GM12878 (cell line): ENCODE results near the gene STX12. TPM values are rescaled to one million over a fixed set of nuclear protein-coding genes. Genes with fewer than 3 reads are reported as not detected.

Experiments
- ATAC-seq: fragments of 200-7000 bp; cut with Tn5 transposase; 3 replicates; pipeline ENCODE4 v1.9.1; 2020; ENCODE audit warnings: mild to moderate bottlenecking, moderate library complexity
- BruUV-seq: library from RNA; stranded (reverse); fragments of 400-500 nt; replicated peaks from 2 replicates; lab custom pipeline; 2021; lab: Mats Ljungman, UMichigan
- CTCF ChIA-PET: fragments of 300-600 bp; sonication (Branson Sonifier 250); formaldehyde crosslinking; extraction: SDS; loops from one replicate; lab custom pipeline; 2021; ENCODE audit warnings: inconsistent platforms; lab: Yijun Ruan, JAX
- POLR2A ChIA-PET: fragments of 350-600 bp; formaldehyde crosslinking; extraction: SDS; loops from one replicate; lab custom pipeline; 2021; ENCODE audit warnings: inconsistent platforms; lab: Charles Lee
- RAD21 ChIA-PET: fragments of 300-600 bp; sonication (Branson Sonifier 250); formaldehyde crosslinking; loops from one replicate; lab custom pipeline; 2023; ENCODE audit warnings: antibody characterized with exemption; ENCODE audit not compliant: unreplicated experiment; lab: Charles Lee
- SMC1A ChIA-PET: fragments of 300-600 bp; sonication (Branson Sonifier 250); formaldehyde crosslinking; loops from one replicate; lab custom pipeline; 2023; ENCODE audit not compliant: unreplicated experiment, uncharacterized antibody; lab: Charles Lee
- DNase-seq: peaks from one replicate; pipeline ENCODE4 v3.0.0-alpha.2; 2011; ENCODE audit warnings: low read depth, low spot score
- FAIRE-seq: peaks from 3 replicates; lab custom pipeline; 2011; peaks lifted over from hg19 to GRCh38; lab: Jason Lieb, UNC
- H2AFZ ChIP-seq: 2 replicates; pipeline ENCODE4 v1.6.0; 2011; ENCODE audit warnings: low read depth, low read length, control low read depth; ENCODE audit not compliant: control insufficient read depth
- H3K27ac ChIP-seq: 2 replicates; pipeline ENCODE4 v1.5.1; 2011; ENCODE audit warnings: control low read depth; ENCODE audit not compliant: control insufficient read depth, insufficient read depth
- H3K27me3 ChIP-seq, 2 experiments: replicated peaks in 1 of 2; 2 replicates each; pipeline versions ENCODE4 v1.6.0 to v1.6.1; 2011; ENCODE audit warnings: low read length in 1 of 2; ENCODE audit not compliant: control insufficient read depth in 2 of 2, insufficient read depth in 2 of 2
- H3K36me3 ChIP-seq, 2 experiments: 2 replicates each; pipeline ENCODE4 v1.5.1; 2011; ENCODE audit warnings: low read length in 1 of 2; ENCODE audit not compliant: control insufficient read depth in 2 of 2, insufficient read depth in 2 of 2
- H3K4me1 ChIP-seq: 2 replicates; pipeline ENCODE4 v1.6.1; 2011; ENCODE audit warnings: mild to moderate bottlenecking, low read length, moderate library complexity, mixed read lengths; ENCODE audit not compliant: control insufficient read depth, insufficient read depth
- H3K4me2 ChIP-seq: 2 replicates; pipeline ENCODE4 v1.6.0; 2011; ENCODE audit warnings: control low read depth; ENCODE audit not compliant: control insufficient read depth, insufficient read depth
- H3K4me3 ChIP-seq: fragments of 200-600 bp; sonication (generic); 2 replicates; pipeline ENCODE4 v1.5.1; 2016
- H3K79me2 ChIP-seq: 2 replicates; pipeline ENCODE4 v1.6.0; 2011; ENCODE audit warnings: low read length; ENCODE audit not compliant: control insufficient read depth, insufficient read depth
- H3K9ac ChIP-seq: 2 replicates; pipeline ENCODE4 v1.8.0; 2011; ENCODE audit warnings: low read length, control low read depth, mixed read lengths; ENCODE audit not compliant: control insufficient read depth, insufficient read depth
- H3K9me3 ChIP-seq: replicated peaks from 3 replicates; pipeline ENCODE4 v1.5.1; 2011; ENCODE audit warnings: mild to moderate bottlenecking, low read length; ENCODE audit not compliant: control insufficient read depth, insufficient read depth
- H4K20me1 ChIP-seq: 2 replicates; pipeline ENCODE4 v1.6.0; 2011; ENCODE audit not compliant: control insufficient read depth, insufficient read depth
- BACH1 ChIP-seq: fragments of 450-650 bp; IDR thresholded peaks from 2 replicates; pipeline ENCODE4 v1.6.1; 2017; ENCODE audit warnings: mild to moderate bottlenecking, borderline replicate concordance
- BHLHE40 ChIP-seq, 2 experiments: fragments of 450-650 bp in 1 of 2; IDR thresholded peaks; 2 replicates each; pipeline ENCODE4 v1.6.1; 2011 to 2017; ENCODE audit warnings: low read depth in 2 of 2, borderline replicate concordance in 1 of 2, improper control_type of control experiment in 1 of 2, low read length in 1 of 2, mild to moderate bottlenecking in 1 of 2
- CEBPB ChIP-seq, 2 experiments: fragments of 150-350 bp in 1 of 2; IDR thresholded peaks; 2 replicates each; pipeline ENCODE4 v1.6.1; 2012 to 2014; ENCODE audit warnings: low read depth in 2 of 2, low read length in 2 of 2, borderline replicate concordance in 1 of 2, inconsistent platforms in 1 of 2
- E2F8 ChIP-seq: fragments of 450-650 bp; IDR thresholded peaks from 2 replicates; pipeline ENCODE4 v1.6.1; 2018; ENCODE audit warnings: mild to moderate bottlenecking, low read depth, moderate library complexity; ENCODE audit not compliant: partially characterized antibody
- EP300 ChIP-seq, 2 experiments: fragments of 150-350 bp in 1 of 2; IDR thresholded peaks; 2 replicates each; pipeline ENCODE4 v1.6.1; 2011 to 2012; ENCODE audit warnings: low read depth in 2 of 2, low read length in 2 of 2, borderline replicate concordance in 1 of 2, improper control_type of control experiment in 1 of 2, inconsistent platforms in 1 of 2; ENCODE audit not compliant: control insufficient read depth in 1 of 2
- JUND ChIP-seq: IDR thresholded peaks from 2 replicates; pipeline ENCODE4 v1.6.1; 2012; ENCODE audit warnings: low read depth, mild to moderate bottlenecking, low read length, improper control_type of control experiment, moderate library complexity
- MEF2B ChIP-seq: fragments of 450-650 bp; IDR thresholded peaks from 2 replicates; pipeline ENCODE4 v1.6.1; 2018; ENCODE audit warnings: mild to moderate bottlenecking, moderate library complexity; ENCODE audit not compliant: partially characterized antibody, poor library complexity, severe bottlenecking
- NFYB ChIP-seq: IDR thresholded peaks from 2 replicates; pipeline ENCODE4 v1.6.1; 2011; ENCODE audit warnings: low read depth, mild to moderate bottlenecking, low read length, improper control_type of control experiment, moderate library complexity; ENCODE audit not compliant: insufficient read depth
- PBX3 ChIP-seq: IDR thresholded peaks from 2 replicates; pipeline ENCODE4 v1.6.1; 2011; ENCODE audit warnings: mild to moderate bottlenecking, low read depth, low read length, moderate library complexity; ENCODE audit not compliant: insufficient replicate concordance
- POLR2A ChIP-seq: IDR thresholded peaks from 2 replicates; pipeline ENCODE4 v1.6.1; 2011; ENCODE audit warnings: low read depth, mild to moderate bottlenecking, low read length
- RB1 ChIP-seq: fragments of 450-650 bp; formaldehyde crosslinking; IDR thresholded peaks from 2 replicates; pipeline ENCODE4 v1.6.1; 2017; ENCODE audit warnings: mild to moderate bottlenecking, borderline replicate concordance
- SKIL ChIP-seq: fragments of 450-650 bp; IDR thresholded peaks from 2 replicates; pipeline ENCODE4 v1.6.1; 2017; ENCODE audit warnings: mild to moderate bottlenecking, low read depth, inconsistent platforms; ENCODE audit not compliant: poor library complexity, severe bottlenecking
- SP1 ChIP-seq: IDR thresholded peaks from one replicate; pipeline ENCODE4 v1.6.1; 2011; ENCODE audit warnings: low read depth, low read length
- ZSCAN29 ChIP-seq: fragments of 450-650 bp; IDR thresholded peaks from 2 replicates; pipeline ENCODE4 v1.6.1; 2017; ENCODE audit warnings: mild to moderate bottlenecking, moderate library complexity
- WGBS: methylation state at CpG from one replicate; pipeline ENCODE4 v1.1.6; 2016; ENCODE audit warnings: low lambda C conversion rate; ENCODE audit not compliant: insufficient replicate concordance, insufficient coverage; ENCODE audit errors: missing lambda C conversion rate; 5-methylcytosine and 5-hydroxymethylcytosine counted together
- in situ Hi-C: fragments of 300-500 bp; cut with MboI; formaldehyde crosslinking; loops from 9 replicates; pipeline ENCODE4 v1.14.3; 2018; ENCODE audit warnings: mixed read lengths
- intact Hi-C: fragments of 100-400 bp; cut with micrococcal nuclease; formaldehyde crosslinking; loops from one replicate; pipeline ENCODE4 v1.14.2; 2022; ENCODE audit not compliant: unreplicated experiment
- polyA plus RNA-seq, 11 experiments: library from polyadenylated mRNA; depleted of rRNA in 4 of 11; unstranded in 6 of 11; stranded (reverse) in 5 of 11; fragments of >200 nt; fragmentation: Nextera tagmentation in 4 of 11; fragmentation: Illumina TruSeq in 1 of 11; extraction: Ambion mirVana in 4 of 11; extraction: Trizol in 1 of 11; gene quantifications; 1 replicate in 1 of 11; 2 replicates in 10 of 11; pipeline versions ENCODE4 v1.2.1 to v1.2.3, GENCODE V29; 2011 to 2016; ENCODE audit warnings: inconsistent platforms in 2 of 11, missing spikeins in 2 of 11, low read depth in 1 of 11
- total RNA-seq, 4 experiments: library from RNA; depleted of rRNA in 3 of 4; stranded (reverse); fragments of >200 nt in 3 of 4; fragmentation: Illumina TruSeq in 1 of 4; extraction: Trizol in 1 of 4; gene quantifications; 2 replicates each; pipeline versions ENCODE4 v1.2.1 to v1.2.3, GENCODE V29; 2013 to 2021

The STX12 gene
- total and polyA plus RNA-seq, 10 of the 15 experiments (the other 5 are each of a cell fraction or from before 2014, with no cell fraction given), result 20.2 to 35.0 (median 28.1) TPM

GRCh38 chr1:27725374-27726172 is 47.4 kb upstream of the STX12 start, which contains the start of gene FAM76A:
FAM76A (plus strand) TSS chr1:27725961; CDS start chr1:27726081, 120 bp downstream.
- SMC1A ChIA-PET, result interaction anchor here (0.7 to 1.7 kb wide), 9 partner anchors 12 to 121 kb away, joined by 3 to 17 read pairs (median 8); partner anchors contain the start of genes AHDC1, IFI6 and STX12
- peak; percentile 94 for FAIRE-seq
- intact Hi-C loops, result loop anchor here (2.0 to 10.0 kb wide), 3 partner anchors 47 to 109 kb away; partner anchors contain the start of genes IFI6, PPP1R8 and STX12
- TF ChIP-seq SP1 (peak; percentile 98), RB1 (no peak; the same call in 1 of the 2 replicates), POLR2A (peak; percentile 82), E2F8 (no peak), PBX3 (peak; percentile 93), BACH1 (peak; percentile 52; the same call in 1 of the 2 replicates), MEF2B (peak; percentile 79), JUND (0 out of 2 replicates have a peak, but pooled peaks have one; percentile 25), CEBPB (IDR thresholded peaks at IDR 0.05; ENCODE audit: borderline replicate concordance in 1 of 2, low read depth in 2 of 2, low read length in 2 of 2) (0 out of 4 replicates have a peak, but pooled peaks of 1 of the 2 experiments have one; percentile 4), BHLHE40 (IDR thresholded peaks at IDR 0.05; ENCODE audit: borderline replicate concordance in 1 of 2, low read depth in 2 of 2, low read length in 1 of 2) (peak; percentile 85 to 91), ZSCAN29 (no peak), SKIL (no peak), NFYB (peak; percentile 85), EP300 (IDR thresholded peaks at IDR 0.05; ENCODE audit: borderline replicate concordance in 1 of 2, control insufficient read depth in 1 of 2, low read depth in 2 of 2, low read length in 2 of 2) (no peak)

More at GRCh38 chr1:27725374-27726172, 47.4 kb upstream of the STX12 start, which contains the start of gene FAM76A:
- in situ Hi-C loops, result no loop called here
- Histone ChIP-seq H2AFZ (peak within 1 kb of the TSS; percentile 90), H3K4me2 (peak within 1 kb of the TSS; percentile 89), H3K9me3 (no peaks in the 10 kb centered on the region), H3K9ac (peak within 1 kb of the TSS; percentile 83), H3K4me3 (peak within 1 kb of the TSS; percentile 77), H3K4me1 (peaks cover 11% of the 10 kb centered on the region), H3K36me3 (no peaks in the 10 kb centered on the region), H3K79me2 (peaks cover 11% of the 10 kb centered on the region), H3K27me3 (no peaks in the 10 kb centered on the region), H3K27ac (peak within 1 kb of the TSS; percentile 73), H4K20me1 (no peaks in the 10 kb centered on the region)
- RAD21 ChIA-PET, result interaction anchor here (0.6 to 3.9 kb wide), 27 partner anchors 8 to 861 kb away, joined by 3 to 51 read pairs (median 4); partner anchors contain the start of genes AHDC1, IFI6, PPP1R8 and STX12
- BruUV-seq, result no TSS peak
- DNase-seq (peak; percentile 97), ATAC-seq (peak; percentile 98)
- WGBS, result 4% methylated on average over 61 of the region's 72 CpGs
- CTCF ChIA-PET, result interaction anchor here (0.6 to 4.7 kb wide), 21 partner anchors 18 to 330 kb away, joined by 3 to 63 read pairs (median 3); partner anchors contain the start of genes IFI6 and STX12
- POLR2A ChIA-PET, result interaction anchor here (0.5 to 1.8 kb wide), 13 partner anchors 12 to 1482 kb away, joined by 3 to 26 read pairs (median 5); partner anchors contain the start of genes IFI6, PPP1R8 and STX12
